Measurements from ENCODE around the gene LRRC25.
A peak's percentile ranks its signal among the peaks of the same experiment; 100 is the strongest.

LRRC25 gene

DNA sequence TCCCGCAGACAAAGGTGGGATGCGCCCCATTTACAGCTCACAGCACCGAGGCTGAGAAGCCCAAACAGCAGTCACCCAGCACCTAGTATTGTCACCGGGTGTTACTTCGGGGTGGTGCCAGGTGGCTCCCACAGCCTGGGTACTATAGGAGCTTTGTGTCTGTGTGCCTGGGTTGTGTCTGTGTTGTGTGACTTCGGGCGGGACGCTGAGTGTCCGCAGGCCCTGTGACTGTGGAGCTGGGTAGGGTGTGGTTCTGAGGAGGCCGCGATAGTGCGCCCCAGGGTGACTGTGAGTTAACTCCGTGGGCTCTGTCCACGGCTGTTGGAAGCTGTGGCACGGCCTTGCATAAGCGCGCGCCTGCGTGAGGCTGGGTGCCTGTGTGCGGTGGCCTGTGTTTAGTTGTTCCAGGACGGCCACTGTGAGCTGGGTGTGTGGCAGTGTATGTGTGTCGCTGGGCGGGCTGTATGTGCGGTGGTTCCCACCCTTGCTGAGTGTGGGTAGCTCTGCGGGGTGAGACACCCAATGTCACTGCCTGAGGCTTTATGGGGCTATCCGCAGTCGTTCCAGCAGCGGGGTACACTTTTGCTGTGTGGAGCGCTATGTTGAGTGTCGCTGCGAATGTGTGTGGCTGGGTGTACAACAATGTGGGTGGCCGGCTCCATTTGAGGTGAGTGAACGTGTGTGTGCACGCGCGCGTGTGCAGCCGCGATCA lies 21.2 kb upstream of the LRRC25 start:
- peak in 1 of 2 donors; percentile 45 for DNase-seq (ENCODE audit: low read depth in 2 of 2)
- H3K4me3 ChIP-seq (replicated peaks in 1 of 2; ENCODE audit: low read depth in 2 of 2, low read length in 2 of 2): peak overlapping the region; percentile 25 to 41
- TF ChIP-seq CTCF (IDR thresholded peaks at IDR 0.05; ENCODE audit: low read depth, low read length): no peak

DNA sequence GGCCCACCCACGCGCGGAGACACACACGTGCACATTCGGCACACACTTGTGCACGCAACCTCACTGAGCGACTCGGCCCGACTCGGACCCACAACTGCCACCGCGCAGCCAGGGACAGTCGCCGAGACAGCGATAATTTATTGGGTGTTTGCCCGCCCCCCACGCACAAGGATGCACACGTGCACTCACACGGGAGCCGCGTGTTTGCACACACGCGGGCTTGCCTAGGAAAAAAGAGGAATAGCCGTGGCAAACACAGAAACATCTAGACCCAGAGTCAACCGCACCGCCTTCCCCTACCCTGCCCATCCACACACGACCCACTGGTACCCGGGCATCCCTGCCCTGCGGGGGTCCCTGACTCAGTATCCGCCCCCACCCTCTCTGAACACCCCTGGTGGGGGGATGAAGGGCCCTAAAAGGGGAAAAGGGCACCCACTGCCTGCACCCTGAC lies 20.6 kb upstream of the LRRC25 start:
- no peak overlapping the region for H3K4me3 ChIP-seq (replicated peaks in 1 of 2; ENCODE audit: low read depth in 2 of 2, low read length in 2 of 2)
- no peak for TF ChIP-seq CTCF (IDR thresholded peaks at IDR 0.05; ENCODE audit: low read depth, low read length)
- no peak for DNase-seq (ENCODE audit: low read depth in 2 of 2)

- H3K4me3 ChIP-seq (replicated peaks in 1 of 2; ENCODE audit: low read depth in 2 of 2, low read length in 2 of 2): peak overlapping the region; percentile 17 to 33
- DNase-seq (ENCODE audit: low read depth in 2 of 2): peak; percentile 78 to 95
- no peak for TF ChIP-seq CTCF (IDR thresholded peaks at IDR 0.05; ENCODE audit: low read depth, low read length)
Measured at GRCh38 chr19:18417250-18418028, 20.0 kb upstream of the LRRC25 start.

GRCh38 chr19:18416778-18417249 lies 19.4 kb upstream of the LRRC25 start:
- DNase-seq (ENCODE audit: low read depth in 2 of 2): peak; percentile 92 to 96
- peak overlapping the region; percentile 17 to 33 for H3K4me3 ChIP-seq (replicated peaks in 1 of 2; ENCODE audit: low read depth in 2 of 2, low read length in 2 of 2)
- no peak for TF ChIP-seq CTCF (IDR thresholded peaks at IDR 0.05; ENCODE audit: low read depth, low read length)

DNA sequence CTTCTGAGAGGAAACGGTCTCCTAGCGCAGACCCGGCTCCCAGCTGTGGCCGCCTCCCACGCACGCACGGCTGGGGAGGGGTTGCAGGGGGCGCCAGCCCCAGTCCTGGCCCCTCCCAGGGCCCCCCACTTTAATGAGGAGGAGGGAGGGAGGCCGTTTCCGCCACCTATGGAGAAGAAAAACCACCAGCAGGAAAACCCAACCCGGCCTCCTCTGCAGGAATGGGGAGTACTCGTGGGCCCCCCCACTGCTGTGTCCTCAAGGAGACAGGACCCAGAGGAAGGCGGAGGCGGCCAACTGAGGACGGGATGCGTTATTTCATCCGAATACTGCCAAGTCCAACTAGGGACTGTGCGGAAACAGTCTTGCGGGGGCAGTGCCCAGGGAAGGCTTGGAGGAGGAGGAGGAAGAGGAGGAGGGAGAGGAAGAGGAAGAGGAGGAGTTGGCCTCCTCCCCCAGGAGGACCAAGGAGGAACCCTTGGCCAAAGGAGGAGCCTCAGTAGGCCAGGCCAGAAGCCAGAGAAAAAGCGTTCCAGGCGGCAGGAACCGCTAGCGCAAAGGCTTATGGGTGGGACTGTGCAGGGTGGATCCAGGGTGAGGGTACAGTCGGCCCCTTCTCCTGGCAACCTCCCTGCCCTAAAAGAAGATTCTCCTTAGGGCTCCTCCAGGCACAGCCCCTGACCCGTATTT lies 17.9 kb upstream of the LRRC25 start:
- DNase-seq (ENCODE audit: low read depth in 2 of 2): peak; percentile 80 to 96
- no peak for TF ChIP-seq CTCF (IDR thresholded peaks at IDR 0.05; ENCODE audit: low read depth, low read length)
- peak overlapping the region; percentile 30 to 48 for H3K4me3 ChIP-seq (replicated peaks in 1 of 2; ENCODE audit: low read depth in 2 of 2, low read length in 2 of 2)

DNA sequence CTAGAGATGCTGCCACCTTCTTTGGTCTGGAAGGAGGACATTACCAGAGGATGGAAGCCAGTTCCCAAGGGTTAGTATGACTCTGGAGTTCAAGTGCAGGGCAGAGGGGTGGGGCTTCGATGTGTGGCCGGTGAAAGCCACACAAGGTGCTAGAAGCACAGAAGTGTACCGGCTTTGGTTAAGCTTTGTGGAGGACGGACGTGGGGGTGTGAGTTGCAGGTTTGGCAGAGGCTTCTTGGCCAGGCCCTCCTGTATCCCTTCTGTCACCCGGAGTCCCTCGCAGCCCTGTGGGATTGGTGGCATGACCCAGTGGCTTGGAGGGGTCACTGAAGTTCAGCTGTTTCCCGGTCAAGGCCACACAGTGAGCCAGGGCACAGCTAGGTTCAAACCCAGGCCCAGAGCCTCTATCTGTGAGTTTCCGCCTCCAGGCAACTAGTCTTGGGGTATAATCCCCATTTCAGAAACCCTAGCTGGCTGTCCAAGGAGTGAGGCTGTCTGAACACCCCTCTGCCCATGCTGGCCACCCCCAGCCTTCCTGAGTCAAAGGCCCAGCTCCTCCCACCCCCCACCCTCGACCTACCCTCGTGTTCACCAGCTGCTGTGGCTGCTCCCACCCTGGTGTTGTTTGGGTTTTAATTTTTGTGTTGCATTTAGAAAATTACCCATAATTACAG lies 17.2 kb upstream of the LRRC25 start:
- DNase-seq (ENCODE audit: low read depth in 2 of 2): peak in 1 of 2 donors; percentile 45
- H3K4me3 ChIP-seq (replicated peaks in 1 of 2; ENCODE audit: low read depth in 2 of 2, low read length in 2 of 2): peak overlapping the region; percentile 30 to 48
- TF ChIP-seq CTCF (IDR thresholded peaks at IDR 0.05; ENCODE audit: low read depth, low read length): no peak

Data from cardiac fibroblast (primary cell).